AG08396 (cell line): ENCODE results near the gene CFAP46.

Source experiments
- DNase-seq: peaks from one replicate; pipeline ENCODE4 v3.0.0; 2012; ENCODE audit warnings: low spot score, mixed read lengths

CFAP46 gene

GRCh38 chr10:132770061-132771021 lies 172.0 kb downstream of the CFAP46 start:
- DNase-seq, result no peak

DNA sequence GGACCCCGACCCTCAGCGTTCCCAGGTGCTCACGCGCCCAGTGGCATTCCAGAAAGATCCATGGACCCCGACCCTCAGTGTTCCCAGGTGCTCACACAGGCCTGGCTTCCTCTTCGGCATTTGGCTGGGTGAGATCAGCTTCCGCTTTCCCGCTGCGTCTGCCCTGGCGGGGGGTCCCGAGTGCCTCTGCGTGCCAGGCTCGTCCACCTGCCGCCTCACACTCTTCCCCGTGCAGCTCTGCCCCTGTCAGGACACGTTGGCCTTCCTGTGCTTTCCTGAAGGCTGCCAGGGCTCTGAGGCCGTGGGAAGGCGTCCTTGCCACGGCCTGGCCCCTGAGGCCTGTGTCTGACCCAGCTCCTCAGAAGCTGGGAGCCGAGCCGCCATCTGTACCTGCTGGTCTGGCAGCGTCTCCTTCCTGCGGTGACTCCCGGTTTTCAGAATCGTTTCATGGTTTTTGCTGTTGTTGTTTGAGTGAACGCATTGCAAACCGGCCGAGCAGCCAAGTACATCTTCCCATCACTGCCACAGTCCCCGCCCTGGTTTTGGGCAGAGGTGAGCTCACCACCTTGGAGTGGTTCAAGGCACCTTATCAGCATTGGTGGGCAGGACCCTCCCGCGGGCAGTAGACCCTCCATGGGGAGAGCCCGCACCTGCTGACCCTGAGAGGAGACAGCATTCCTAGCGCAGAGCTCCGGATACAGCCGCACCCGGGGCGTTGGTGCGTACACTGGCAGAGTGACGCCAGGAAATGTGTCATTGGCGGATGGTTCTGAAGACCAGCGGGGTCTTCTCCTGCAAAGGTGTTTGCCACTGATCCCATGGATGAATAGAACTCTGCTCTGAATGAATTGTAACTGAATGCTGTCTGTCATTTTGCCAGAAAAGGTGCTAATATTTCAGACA lies 173.8 kb downstream of the CFAP46 start:
- DNase-seq, result no peak

DNA sequence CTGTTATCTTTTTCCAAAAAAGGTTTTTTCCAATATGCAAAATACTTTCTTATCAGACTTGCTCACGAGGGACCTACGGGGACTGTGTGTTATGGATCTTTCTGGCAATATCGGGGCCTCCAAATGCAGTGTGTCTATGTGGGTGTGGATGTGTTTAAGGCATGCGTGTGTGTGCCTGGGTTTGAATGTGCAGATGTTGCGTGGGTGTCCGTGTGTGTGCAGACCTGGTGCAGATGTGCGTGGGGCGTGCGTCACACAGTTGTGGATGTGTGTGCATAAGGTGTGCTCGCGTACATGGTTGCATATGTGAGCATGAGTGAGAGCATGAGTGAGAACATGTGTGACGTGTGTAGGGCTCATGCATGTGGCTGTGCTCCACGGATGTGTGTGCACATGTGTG lies 176.1 kb downstream of the CFAP46 start:
- DNase-seq, result no peak

DNA sequence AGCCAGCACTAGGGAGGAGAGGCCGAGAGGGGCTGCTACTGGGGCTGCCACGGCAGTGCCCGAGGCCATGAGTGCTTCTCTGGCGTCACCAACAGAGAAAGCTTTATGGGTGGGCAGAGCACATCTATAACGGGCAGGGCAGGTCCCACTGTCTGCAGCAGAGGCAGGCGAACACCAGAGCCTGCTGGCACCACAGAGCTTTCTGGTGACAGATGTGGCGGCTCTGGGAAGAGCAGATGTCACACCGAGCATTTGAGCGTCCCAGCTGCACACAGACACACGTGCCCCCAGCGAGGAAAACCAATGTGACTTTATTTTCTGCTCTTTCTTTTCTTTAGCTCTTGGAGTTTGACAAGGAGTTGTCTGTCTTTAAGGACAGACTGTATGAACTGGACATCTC lies 176.9 kb downstream of the CFAP46 start:
- no peak for DNase-seq

GRCh38 chr10:132764108-132764507 lies 178.3 kb downstream of the CFAP46 start:
- DNase-seq, result no peak

GRCh38 chr10:132763545-132763944 lies 178.8 kb downstream of the CFAP46 start:
- no peak for DNase-seq

- no peak for DNase-seq
Measured at GRCh38 chr10:132762267-132762666, 180.1 kb downstream of the CFAP46 start.

DNA sequence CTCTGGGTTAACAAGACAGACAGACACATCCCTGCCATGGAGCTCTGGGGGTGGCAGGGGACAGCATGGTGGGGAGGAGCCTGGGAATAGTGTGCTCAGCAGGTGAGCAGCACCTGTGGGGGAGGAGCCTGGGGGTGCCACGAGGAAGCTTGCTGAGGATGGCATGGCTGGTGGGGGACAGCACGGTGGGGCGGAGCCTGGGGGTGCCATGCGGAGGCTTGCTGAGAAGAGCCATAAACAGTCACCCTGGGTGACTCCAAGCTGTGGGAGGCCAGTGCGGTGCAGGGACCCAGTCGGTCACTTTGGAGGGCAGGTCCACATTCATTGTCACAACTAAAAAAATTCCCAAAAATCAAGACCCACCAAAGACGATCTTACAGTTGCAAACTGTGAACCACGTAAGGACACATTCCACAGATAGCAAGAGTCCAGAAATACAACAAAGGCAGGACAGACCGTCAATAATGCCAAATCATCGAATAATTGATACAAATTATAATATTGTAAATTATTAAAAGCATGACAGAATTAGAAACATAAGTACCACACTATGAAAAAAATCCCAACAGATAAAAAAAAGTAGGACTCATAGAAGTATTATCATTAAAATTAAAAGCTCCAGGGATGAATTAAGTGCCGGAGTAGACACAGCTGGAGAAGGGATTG lies 180.8 kb downstream of the CFAP46 start:
- DNase-seq, result no peak

- DNase-seq, result no peak
Measured at GRCh38 chr10:132758865-132759264, 183.5 kb downstream of the CFAP46 start.
